ENCODE data around the gene DPM2.
A peak's percentile ranks its signal among the peaks of the same experiment; 100 is the strongest.

Gene DPM2, protein sequence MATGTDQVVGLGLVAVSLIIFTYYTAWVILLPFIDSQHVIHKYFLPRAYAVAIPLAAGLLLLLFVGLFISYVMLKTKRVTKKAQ
- 11.4 to 15.5 (median 13.2) reads per million in 4 donors for total RNA-seq

GRCh38 chr9:127937388-127938297 is at the start of gene DPM2:
Gene DPM2, minus strand, starts transcription at chr9:127937854. Its CDS starts 34 bp downstream, at chr9:127937820.
- peak; percentile 70 to 91 (median 80) for DNase-seq

GRCh38 chr9:127987103-127987614 is 49.5 kb upstream of the DPM2 start:
- no peak for DNase-seq

DNA sequence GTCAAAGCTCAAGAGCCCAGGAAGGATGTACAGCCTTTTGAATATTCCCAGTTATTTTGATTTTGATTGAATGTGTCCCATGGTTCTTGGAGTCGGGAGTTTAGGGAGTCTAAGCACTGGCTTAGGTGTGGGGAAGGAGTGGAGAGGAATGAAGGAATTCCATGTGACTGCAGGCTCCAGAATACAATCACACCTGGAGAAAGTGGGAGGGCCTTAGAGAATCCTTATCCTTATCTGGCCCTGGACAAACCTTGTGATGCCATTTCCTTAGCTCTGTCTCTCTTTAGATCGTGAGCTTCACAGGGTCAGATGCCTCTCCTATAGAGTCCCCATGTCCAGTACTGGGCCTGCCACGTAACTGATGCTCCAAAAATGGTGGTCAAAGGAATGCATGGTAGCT is 47.4 kb upstream of the DPM2 start:
- DNase-seq, result no peak

- no peak for DNase-seq
These were observed 46.2 kb upstream of the DPM2 start for GRCh38 chr9:127983847-127984289.

DNA sequence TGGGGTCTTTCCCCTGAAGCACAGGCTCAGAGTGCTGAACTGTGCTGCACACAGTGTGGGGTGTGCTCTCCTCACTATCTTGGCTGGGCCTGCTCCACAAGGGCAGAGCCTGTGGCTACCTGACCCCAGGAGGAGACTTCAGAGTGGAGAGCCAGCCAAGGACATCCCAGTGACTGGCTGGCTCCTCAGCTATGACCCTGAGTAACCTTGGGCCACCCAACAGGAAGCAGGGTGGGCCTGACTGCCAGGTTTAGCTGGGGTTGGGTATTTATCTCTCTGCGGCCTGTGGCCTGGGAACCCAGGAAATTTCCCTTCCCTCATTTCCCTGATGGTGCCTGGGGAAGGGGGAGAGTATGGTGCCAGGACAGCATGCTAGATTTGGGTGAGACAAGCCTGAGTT is 45.3 kb upstream of the DPM2 start:
- no peak for DNase-seq

GRCh38 chr9:127981559-127982121 is 44.0 kb upstream of the DPM2 start:
- DNase-seq, result no peak

DNA sequence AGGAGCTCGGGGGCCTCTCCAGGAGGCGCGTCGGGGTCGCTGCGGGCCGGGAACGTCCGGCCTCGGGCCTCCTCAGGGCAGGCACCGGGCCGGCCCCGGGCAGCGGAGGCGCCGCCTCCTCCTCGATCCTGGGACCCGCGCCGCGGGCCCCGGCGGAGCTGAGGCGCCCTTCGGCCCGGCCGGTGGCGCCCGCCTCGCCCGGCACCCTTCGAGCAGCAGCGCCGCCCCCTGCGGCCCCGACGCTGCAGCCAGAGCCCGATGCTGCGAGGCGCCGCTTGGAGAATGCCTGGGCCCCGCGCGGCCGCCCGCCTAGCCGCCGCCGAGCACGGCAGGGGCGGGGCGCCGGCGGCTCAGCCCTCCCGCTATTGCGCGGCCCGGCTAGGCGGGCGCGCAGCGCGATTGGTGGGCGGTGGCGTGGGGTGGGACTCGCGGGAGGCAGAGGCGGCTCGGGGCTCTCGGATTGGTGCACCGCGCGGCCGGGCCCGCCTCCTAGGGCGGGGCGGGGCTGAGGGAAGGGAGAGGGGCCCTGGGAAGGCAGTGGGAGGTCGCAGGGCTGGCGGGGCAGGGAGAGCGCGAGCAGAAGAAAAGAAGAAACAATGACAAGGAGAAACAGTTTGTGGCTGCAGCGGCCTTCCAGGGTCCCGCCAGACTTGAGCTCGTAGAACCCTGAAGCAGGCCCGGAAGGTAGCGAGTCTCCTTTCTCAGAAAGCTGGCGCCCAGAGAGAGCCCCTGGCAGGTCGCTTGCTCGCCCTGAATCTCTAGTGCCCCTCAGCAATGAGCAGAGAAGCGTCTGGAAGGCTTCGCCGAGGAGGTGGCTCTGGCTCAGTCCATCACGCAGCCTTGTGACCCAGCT is 43.3 kb upstream of the DPM2 start, which contains the start of gene EEIG1:
Gene EEIG1, minus strand, starts transcription at position 284 of the 853 bp plus-strand sequence. CDS start 852 bp downstream, outside the sequence.
- DNase-seq, result peak; percentile 94 to 98 (median 95)

DNA sequence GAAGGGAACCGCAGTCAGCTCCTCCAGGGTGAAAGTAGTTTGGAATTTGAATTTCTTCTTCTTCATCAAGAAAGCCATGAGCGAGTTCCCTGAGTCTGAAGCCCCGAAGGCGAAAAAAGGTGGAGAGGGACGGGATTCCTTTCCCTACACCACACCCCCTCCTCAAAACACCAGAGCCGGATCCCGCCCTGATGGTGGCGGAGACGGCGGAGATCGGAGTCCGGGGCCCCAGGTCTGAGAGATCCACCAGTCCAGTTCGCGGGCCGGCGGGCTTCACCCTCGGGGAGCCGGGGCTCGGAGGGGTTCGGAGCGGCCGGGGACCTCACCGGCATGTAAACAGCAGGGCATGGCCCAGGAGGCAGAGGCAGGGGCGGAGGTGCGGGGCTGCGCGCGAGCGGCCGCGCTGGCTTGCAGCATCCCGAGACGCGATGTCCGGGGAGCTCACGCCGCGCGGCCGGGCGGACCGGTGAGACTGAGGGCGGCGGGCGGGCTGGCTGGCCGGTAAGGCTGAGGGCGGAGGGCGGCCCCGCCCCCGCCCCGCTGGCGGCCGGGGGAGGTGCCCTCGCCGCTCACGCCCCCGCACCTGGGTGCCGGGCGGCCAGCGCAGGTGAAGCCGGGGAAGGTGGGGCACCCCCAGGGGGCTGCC is 42.5 kb upstream of the DPM2 start:
- peak in 4 of 5 donors; percentile 32 to 68 (median 48) for DNase-seq

- DNase-seq, result peak in 1 of 5 donors; percentile 28
These were observed 41.8 kb upstream of the DPM2 start for GRCh38 chr9:127979333-127980059.

DNA sequence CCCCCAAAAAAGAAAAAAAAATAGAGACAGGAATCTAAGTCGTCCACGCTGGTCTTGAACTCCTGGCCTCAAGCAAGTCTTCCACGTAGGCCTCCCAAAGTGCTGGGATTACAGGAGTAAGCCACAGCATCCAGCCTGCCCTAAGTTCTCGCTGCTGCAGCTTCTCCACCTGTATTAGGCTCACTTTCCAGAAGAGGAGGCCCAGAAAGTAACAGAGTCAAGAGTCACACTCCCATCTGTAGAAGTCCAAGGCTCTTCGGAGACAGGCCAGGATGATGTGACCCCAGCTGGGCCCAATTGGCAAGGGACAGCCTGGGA is 41.3 kb upstream of the DPM2 start:
- DNase-seq, result no peak

DNA sequence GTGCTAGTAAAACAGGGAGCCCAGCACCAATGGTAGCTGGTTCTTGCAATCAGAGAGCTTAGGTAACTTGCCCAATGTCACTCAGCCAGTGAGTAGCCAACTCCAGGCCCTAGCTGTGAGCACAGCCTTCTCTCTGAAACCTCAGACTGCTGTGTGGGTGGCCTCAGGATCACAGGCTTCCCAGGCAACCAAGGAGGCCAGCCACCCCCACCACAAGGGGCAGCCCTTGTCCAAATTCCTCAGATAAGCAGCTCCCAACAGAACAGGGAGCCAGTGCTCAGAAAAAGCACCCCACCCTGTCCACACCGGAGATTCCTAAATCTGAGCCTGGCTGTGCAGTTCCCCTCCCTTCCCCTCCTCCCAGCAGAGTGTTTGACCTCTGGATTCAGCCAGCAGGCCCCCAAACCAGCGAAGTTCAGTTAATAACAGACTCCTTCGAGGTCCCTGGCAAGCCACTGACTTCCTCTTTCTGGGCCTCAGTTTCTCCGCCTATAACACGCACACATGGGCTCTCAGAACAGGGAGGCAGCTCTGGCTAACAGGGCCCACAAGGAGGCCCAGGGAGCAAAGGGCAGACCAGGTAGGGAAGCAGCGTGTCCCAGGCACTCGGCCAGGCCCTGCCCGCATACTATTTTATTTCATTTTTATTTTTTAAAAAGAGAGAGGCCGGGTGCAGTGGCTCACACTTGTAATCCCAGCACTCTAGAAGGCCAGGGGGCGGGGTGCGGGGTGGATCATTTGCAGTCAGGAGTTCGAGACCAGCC is 40.4 kb upstream of the DPM2 start:
- DNase-seq, result peak in 1 of 5 donors; percentile 35

- peak in 1 of 5 donors; percentile 36 for DNase-seq
These were observed 39.6 kb upstream of the DPM2 start for GRCh38 chr9:127977009-127977883.

DNA sequence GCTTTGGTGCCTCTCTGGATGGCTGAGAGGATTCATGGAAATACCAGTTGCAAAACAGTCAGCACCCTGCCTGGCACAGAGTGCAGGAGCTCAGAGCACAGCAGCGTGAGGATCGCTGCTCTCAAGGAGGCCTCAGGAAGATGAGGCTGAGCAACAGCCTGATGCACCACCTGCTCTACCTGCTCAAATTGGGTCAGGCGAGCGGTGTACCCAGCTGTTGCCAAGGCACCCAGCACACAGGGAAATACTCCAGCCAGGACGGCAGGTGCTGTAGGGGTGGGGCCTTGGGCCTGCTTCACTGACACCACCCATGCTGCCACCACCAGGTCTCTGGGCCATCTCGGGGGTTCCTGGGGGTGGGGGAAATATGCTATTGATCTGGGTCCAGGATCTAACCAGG is 38.8 kb upstream of the DPM2 start:
- DNase-seq, result peak in 1 of 5 donors; percentile 48

GRCh38 chr9:127975376-127976315 is 38.0 kb upstream of the DPM2 start:
- no peak for DNase-seq

DNA sequence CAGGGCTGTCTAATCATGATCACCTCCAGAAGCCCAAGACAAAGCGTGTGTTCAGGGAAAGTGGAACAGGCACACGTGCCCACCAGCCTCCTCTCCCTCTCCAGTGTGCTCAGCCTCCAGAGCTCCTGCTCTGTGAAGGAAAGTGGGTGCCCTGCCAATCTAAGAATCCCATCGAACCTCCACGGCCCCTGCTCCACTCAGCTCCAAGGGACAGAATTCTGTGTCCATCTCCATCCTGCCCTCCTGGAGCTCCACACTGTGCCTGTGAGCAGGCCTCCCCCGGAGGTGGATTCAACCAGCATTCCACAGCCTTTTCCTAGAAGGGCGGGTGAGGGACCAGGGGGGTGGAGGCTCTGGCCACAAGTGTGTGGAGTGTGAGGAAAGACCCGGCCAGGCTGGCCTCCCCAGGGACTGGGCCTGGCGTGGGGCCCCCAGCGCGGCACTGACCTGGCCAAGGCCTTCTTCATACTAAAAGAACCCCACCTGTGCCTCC is 37.2 kb upstream of the DPM2 start:
- DNase-seq, result no peak

DNA sequence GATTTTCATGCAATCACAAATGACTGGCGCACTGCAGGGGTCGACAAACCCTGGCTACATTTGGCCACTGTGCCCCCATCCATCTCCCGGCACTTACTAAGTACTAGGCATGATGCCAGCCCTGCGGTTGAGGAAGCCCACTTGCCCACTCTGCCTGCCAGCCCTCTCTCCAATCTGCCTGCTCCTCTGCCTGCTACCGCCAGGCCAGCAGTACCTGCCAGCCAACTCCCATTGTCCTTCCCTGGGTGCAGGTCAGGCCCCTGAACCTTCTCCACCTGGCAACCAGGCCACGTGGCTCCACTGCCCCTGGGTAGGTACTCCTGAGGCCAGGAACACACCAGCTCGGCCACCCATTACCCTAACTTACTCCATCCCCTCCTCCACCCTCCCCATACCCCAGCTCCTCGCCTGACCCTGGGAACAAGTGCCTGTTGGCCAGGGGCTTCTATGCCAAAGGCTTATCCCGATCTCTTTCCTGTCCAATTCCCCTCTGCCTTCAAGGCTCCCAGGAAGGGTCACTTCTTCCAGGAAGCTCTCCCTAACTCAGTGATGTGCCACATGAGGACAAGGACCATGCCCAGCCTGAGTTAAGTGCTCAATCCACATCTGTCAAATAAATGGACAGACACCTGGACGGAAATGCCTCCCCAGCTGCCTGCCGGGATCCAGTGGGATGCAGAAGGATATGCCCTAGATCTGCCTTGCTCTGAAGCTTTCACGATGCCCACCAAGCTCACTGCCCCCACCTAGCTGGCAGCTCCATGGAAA is 36.5 kb upstream of the DPM2 start:
- DNase-seq, result no peak
